ENCODE data around the gene TBC1D1.
"Not testable (repeated sequence)": the region's sequence is repeated elsewhere in the genome, so short reads cannot be mapped to it uniquely, and the experiment has no call there.

Gene TBC1D1

GRCh38 chr4:38017609-38018008 lies 126.7 kb downstream of the TBC1D1 start:
- DNase-seq, result no peak

GRCh38 chr4:38020386-38020785 lies 129.5 kb downstream of the TBC1D1 start:
- no peak for DNase-seq

GRCh38 chr4:38020961-38021360 lies 130.1 kb downstream of the TBC1D1 start:
- not testable (repeated sequence) for DNase-seq

DNA sequence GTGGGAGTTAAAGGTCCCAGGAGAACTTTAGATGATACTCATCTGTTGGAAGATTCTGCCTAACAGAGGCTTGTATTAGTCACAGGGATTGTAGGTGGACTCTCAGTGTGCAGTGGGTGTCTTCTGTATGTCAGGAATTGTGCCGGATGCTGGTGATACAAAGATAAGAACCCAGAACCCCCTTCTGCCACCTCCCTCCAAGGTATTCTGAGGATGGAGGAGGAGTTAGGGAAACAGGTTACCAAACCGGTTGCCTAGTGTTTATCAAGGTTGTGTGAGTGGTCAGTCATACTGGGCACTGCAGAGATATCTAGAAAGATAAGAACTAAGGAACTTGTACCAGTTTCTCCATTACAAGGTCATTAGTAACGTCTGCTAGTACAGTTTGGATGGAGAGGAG lies 130.9 kb downstream of the TBC1D1 start:
- DNase-seq, result no peak

GRCh38 chr4:38023347-38024205 lies 132.7 kb downstream of the TBC1D1 start:
- no peak for DNase-seq

GRCh38 chr4:38024206-38024509 lies 133.3 kb downstream of the TBC1D1 start:
- no peak for DNase-seq

- DNase-seq, result no peak
Observed at GRCh38 chr4:38025665-38026064, 134.8 kb downstream of the TBC1D1 start.

DNA sequence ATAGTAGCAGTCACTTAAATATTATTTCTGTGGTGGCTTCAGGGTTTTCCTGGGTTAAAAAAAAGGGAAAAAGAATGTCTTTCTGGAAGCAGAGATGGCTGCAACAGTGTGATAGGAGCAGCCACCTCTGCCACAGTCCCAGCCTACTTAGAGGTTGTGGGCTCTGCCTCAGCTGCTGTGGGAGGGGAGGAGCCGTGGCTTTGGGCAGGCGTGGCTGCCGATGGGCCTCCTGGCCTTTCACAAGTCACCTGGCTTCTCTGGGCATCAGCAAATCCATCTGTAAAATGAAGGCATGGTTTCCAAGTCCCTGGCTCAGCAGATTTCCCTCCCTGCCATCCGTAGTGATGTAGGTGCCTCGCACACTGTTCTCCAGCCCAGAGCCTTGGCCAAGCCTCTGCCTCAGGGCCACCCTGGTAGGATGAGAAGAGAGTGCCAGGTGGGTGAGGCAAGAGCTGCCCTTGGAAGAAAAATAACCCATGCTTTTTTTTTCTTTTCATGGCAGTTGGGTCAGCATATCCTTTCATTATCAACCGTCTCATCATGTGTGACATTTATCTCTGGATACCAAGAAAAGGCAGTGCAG lies 135.4 kb downstream of the TBC1D1 start:
- DNase-seq, result no peak

- DNase-seq, result no peak
Observed at GRCh38 chr4:38030023-38030422, 139.1 kb downstream of the TBC1D1 start.

GRCh38 chr4:38034986-38035882 lies 144.3 kb downstream of the TBC1D1 start:
- DNase-seq, result no peak

GRCh38 chr4:38036548-38036947 lies 145.7 kb downstream of the TBC1D1 start:
- no peak for DNase-seq

- no peak for DNase-seq
Observed at GRCh38 chr4:38037612-38038011, 146.7 kb downstream of the TBC1D1 start.

GRCh38 chr4:38040619-38041018 lies 149.7 kb downstream of the TBC1D1 start:
- DNase-seq, result no peak

DNA sequence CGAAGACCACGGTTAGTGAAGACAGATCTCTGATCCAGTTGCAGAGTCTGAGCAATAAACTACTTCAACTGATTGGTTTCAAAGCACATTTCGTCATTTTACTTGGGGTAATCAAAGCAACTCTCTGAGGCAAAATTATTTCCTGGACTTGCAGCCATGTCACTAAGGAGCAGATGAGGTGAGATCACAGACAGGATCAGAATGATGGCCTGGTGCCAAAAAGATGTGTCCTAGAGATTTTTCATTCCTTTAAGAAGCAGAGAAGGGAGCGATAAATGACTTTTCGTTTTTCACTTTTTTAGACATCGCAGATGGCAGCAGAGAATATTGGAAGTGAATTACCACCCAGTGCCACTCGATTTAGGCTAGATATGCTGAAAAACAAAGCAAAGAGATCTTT lies 153.2 kb downstream of the TBC1D1 start:
- no peak for DNase-seq

GRCh38 chr4:38045289-38045988 lies 154.6 kb downstream of the TBC1D1 start:
- DNase-seq, result no peak

GRCh38 chr4:38046727-38047489 lies 156.0 kb downstream of the TBC1D1 start:
- DNase-seq, result no peak

GRCh38 chr4:38049545-38050170 lies 158.8 kb downstream of the TBC1D1 start:
- no peak for DNase-seq

- no peak for DNase-seq
Observed at GRCh38 chr4:38050560-38051350, 159.9 kb downstream of the TBC1D1 start.

DNA sequence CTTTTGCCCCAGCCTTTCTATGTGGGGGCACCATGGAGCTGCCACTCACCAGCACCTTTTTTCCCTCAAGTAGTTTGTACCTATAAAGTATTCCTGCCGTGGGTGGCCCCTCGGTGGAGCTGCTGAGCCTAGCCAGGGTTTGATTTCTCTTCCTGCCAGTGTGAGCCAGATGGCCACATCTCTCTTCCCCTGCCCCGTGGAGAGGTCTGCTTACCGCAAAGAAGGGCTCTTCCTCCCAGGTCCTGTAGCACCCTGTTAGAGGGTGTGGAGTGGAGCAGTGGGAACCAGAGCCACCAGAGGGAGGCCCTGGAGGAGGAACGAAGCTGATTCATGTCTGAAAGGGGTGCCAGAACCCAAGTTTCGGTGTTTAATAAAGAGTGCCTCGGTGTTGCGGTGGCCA lies 164.7 kb downstream of the TBC1D1 start:
- no peak for DNase-seq

GRCh38 chr4:38056011-38056685 lies 165.3 kb downstream of the TBC1D1 start:
- DNase-seq, result no peak
